IMR-90 (cell line): ENCODE data around the gene GLDC. TPM values are rescaled to one million over a fixed set of nuclear protein-coding genes. Genes with fewer than 3 reads are reported as not detected.

Experiments used
- ATAC-seq: fragments of 200-7000 bp; cut with Tn5 transposase; 2 replicates; pipeline ENCODE4 v1.9.1; 2020; ENCODE audit warnings: low read depth, mild to moderate bottlenecking, moderate library complexity
- BruUV-seq: library from RNA; stranded (reverse); fragments of 400-500 nt; replicated peaks from 2 replicates; lab custom pipeline; 2021; lab: Mats Ljungman, UMichigan
- CTCF ChIA-PET: fragments of 300-600 bp; formaldehyde crosslinking; extraction: SDS; loops from one replicate; lab custom pipeline; 2021; ENCODE audit warnings: antibody characterized with exemption; lab: Yijun Ruan, JAX
- POLR2A ChIA-PET: fragments of 300-600 bp; sonication (Branson Sonifier 250); formaldehyde crosslinking; loops from one replicate; lab custom pipeline; 2022; ENCODE audit warnings: antibody characterized with exemption; ENCODE audit not compliant: unreplicated experiment; lab: Charles Lee
- DNase-seq: peaks from one replicate; pipeline ENCODE4 v3.0.0; 2013
- H2AFZ ChIP-seq: replicated peaks from 2 replicates; pipeline ENCODE3; 2013; ENCODE audit warnings: low read length, mild to moderate bottlenecking; ENCODE audit not compliant: poor library complexity
- H2AK5ac ChIP-seq: 2 replicates; pipeline ENCODE4 v1.6.1; 2013; ENCODE audit warnings: low read depth, low read length, inconsistent platforms
- H2AK9ac ChIP-seq: replicated peaks from 2 replicates; pipeline ENCODE3; 2013; ENCODE audit warnings: mild to moderate bottlenecking, low read depth, low read length, moderate library complexity; ENCODE audit not compliant: poor library complexity
- H2BK120ac ChIP-seq: 2 replicates; pipeline ENCODE4 v1.6.1; 2013; ENCODE audit warnings: low read depth, low read length, inconsistent platforms
- H2BK15ac ChIP-seq: 3 replicates; pipeline ENCODE4 v1.6.1; 2013; ENCODE audit warnings: low read depth, low read length, inconsistent platforms
- H2BK20ac ChIP-seq: 2 replicates; pipeline ENCODE4 v1.6.1; 2013; ENCODE audit warnings: low read depth, mild to moderate bottlenecking, inconsistent platforms, low read length, moderate library complexity
- H2BK5ac ChIP-seq: 2 replicates; pipeline ENCODE4 v1.6.1; 2013; ENCODE audit warnings: mild to moderate bottlenecking, low read depth, low read length, inconsistent platforms; ENCODE audit not compliant: poor library complexity, severe bottlenecking
- H3K14ac ChIP-seq: replicated peaks from 2 replicates; pipeline ENCODE4 v1.6.1; 2013; ENCODE audit warnings: low read depth, low read length, inconsistent platforms
- H3K18ac ChIP-seq: 2 replicates; pipeline ENCODE4 v1.6.1; 2013; ENCODE audit warnings: low read depth, low read length, control low read depth
- H3K23ac ChIP-seq: 2 replicates; pipeline ENCODE4 v1.6.1; 2013; ENCODE audit warnings: low read depth, low read length, inconsistent platforms
- H3K27ac ChIP-seq: 2 replicates; pipeline ENCODE4 v1.5.1; 2013; ENCODE audit warnings: mild to moderate bottlenecking, control low read depth, low read length; ENCODE audit not compliant: insufficient read depth
- H3K27me3 ChIP-seq: 2 replicates; pipeline ENCODE4 v1.6.1; 2013; ENCODE audit warnings: low read length; ENCODE audit not compliant: control insufficient read depth, insufficient read depth
- H3K36me3 ChIP-seq: 2 replicates; pipeline ENCODE4 v1.6.1; 2013; ENCODE audit warnings: low read length, mixed read lengths; ENCODE audit not compliant: control insufficient read depth, insufficient read depth
- H3K4ac ChIP-seq: 2 replicates; pipeline ENCODE4 v1.6.1; 2013; ENCODE audit warnings: low read depth, low read length, inconsistent platforms
- H3K4me1 ChIP-seq: 2 replicates; pipeline ENCODE4 v1.6.1; 2013; ENCODE audit warnings: low read length, mixed read lengths; ENCODE audit not compliant: control insufficient read depth, insufficient read depth
- H3K4me2 ChIP-seq: 2 replicates; pipeline ENCODE4 v1.6.1; 2013; ENCODE audit warnings: low read depth, mild to moderate bottlenecking, control low read depth, low read length, moderate library complexity
- H3K4me3 ChIP-seq: 2 replicates; pipeline ENCODE4 v1.5.1; 2013; ENCODE audit warnings: low read depth, mild to moderate bottlenecking, control low read depth, low read length, moderate library complexity; ENCODE audit not compliant: insufficient read depth
- H3K56ac ChIP-seq: 2 replicates; pipeline ENCODE4 v1.6.1; 2013; ENCODE audit warnings: low read length, inconsistent platforms; ENCODE audit not compliant: insufficient read depth; ENCODE audit errors: extremely low read depth
- H3K79me1 ChIP-seq, 2 experiments: 2 replicates each; pipeline ENCODE4 v1.6.1; 2013; ENCODE audit warnings: low read length in 2 of 2, inconsistent platforms in 1 of 2, low read depth in 1 of 2
- H3K9ac ChIP-seq: 2 replicates; pipeline ENCODE4 v1.6.1; 2013; ENCODE audit warnings: low read depth, low read length, control low read depth
- H3K9me1 ChIP-seq: 2 replicates; pipeline ENCODE4 v1.6.1; 2013; ENCODE audit warnings: low read length, inconsistent platforms; ENCODE audit not compliant: insufficient read depth
- H3K9me3 ChIP-seq: 2 replicates; pipeline ENCODE4 v1.6.1; 2013; ENCODE audit warnings: low read length; ENCODE audit not compliant: control insufficient read depth, insufficient read depth
- H4K20me1 ChIP-seq: 2 replicates; pipeline ENCODE4 v1.6.1; 2013; ENCODE audit warnings: low read length, inconsistent platforms; ENCODE audit not compliant: insufficient read depth
- H4K5ac ChIP-seq: 2 replicates; pipeline ENCODE4 v1.6.1; 2013; ENCODE audit warnings: mild to moderate bottlenecking, low read depth, low read length, control low read depth
- H4K8ac ChIP-seq, 2 experiments: 2 replicates each; pipeline ENCODE4 v1.6.1; 2013; ENCODE audit warnings: low read depth in 2 of 2, low read length in 2 of 2, control low read depth in 1 of 2, inconsistent platforms in 1 of 2
- H4K91ac ChIP-seq: 2 replicates; pipeline ENCODE4 v1.6.1; 2013; ENCODE audit warnings: low read depth, low read length, inconsistent platforms; ENCODE audit not compliant: insufficient read depth
- FOS ChIP-seq: fragments of 150-350 bp; IDR thresholded peaks from 2 replicates; pipeline ENCODE4 v1.6.1; 2016; ENCODE audit warnings: low read depth, low read length
- WGBS, 2 experiments: methylation state at CpG; one replicate each; pipeline versions ENCODE4 v1.1.5 to v1.1.7; 2013; ENCODE audit warnings: missing lambda C conversion rate in 2 of 2; ENCODE audit not compliant: insufficient read length in 1 of 2; ENCODE audit errors: extremely low coverage in 2 of 2; 5-methylcytosine and 5-hydroxymethylcytosine counted together
- dilution Hi-C: fragments of 300-500 bp; cut with HindIII; formaldehyde crosslinking; loops from one replicate; pipeline ENCODE4 v1.14.3; 2018; ENCODE audit warnings: low sequenced_read_pairs; ENCODE audit not compliant: unreplicated experiment
- in situ Hi-C: fragments of 300-500 bp; cut with MboI; formaldehyde crosslinking; loops from 3 replicates; pipeline ENCODE4 v1.14.3; 2019; ENCODE audit warnings: low sequenced_read_pairs, inconsistent platforms, mixed read lengths
- intact Hi-C: fragments of 100-400 bp; cut with micrococcal nuclease; formaldehyde crosslinking; loops from 2 replicates; pipeline ENCODE4 v1.10.0; 2022
- polyA plus RNA-seq, 3 experiments: library from polyadenylated mRNA; depleted of rRNA; stranded (reverse); fragments of >200 nt; gene quantifications; 2 replicates each; pipeline ENCODE4 v1.2.3, GENCODE V29; 2012; ENCODE audit warnings: low replicate concordance in 1 of 3
- total RNA-seq: library from RNA; depleted of rRNA; stranded (reverse); fragments of >200 nt; gene quantifications from 2 replicates; pipeline ENCODE4 v1.2.3, GENCODE V29; 2012
- TF ChIP-seq, protein P1 (sequence below): conservative IDR thresholded peaks from 2 replicates; pipeline ENCODE4 v1.5.1; 2012; ENCODE audit warnings: mild to moderate bottlenecking, low read depth, low read length, improper control_type of control experiment
- TF ChIP-seq, protein P2 (sequence below): fragments of 150-350 bp; IDR thresholded peaks from 2 replicates; pipeline ENCODE4 v1.6.1; 2017; ENCODE audit warnings: mild to moderate bottlenecking, antibody characterized with exemption, low read length, low read depth

The GLDC gene
- total and polyA plus RNA-seq, 2 of the 4 experiments (the other 2 are of a cell fraction), result 0.36 to 0.50 TPM

DNA sequence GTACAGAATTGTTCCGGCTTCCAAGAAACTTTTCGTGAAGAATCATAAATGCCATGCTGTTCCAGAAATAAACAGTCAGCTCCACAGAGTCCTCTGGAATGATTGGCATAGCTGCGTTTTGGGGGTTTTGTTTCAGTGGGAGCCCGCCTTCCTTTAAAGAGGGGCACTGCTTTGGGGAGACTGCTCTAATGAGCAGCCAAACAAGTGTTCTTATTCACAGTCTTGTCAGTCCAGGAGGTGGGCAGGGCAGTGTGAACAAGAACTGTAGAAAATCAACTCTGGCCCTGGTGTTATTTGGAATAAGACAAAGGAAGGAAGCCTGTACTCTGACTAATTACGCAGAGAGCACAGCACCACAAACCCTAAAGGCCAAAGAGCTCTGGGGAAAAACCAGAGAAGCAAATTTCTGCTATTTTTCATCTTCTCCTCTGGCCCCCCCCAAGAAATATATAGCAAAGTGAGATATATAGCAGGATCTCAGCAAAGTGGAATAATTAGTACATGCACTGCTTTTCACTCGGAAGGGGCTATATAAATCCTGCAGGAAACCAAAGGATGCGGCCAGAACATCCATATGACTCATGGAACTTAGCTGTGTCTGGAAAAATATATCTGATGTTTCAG, 92.9 kb downstream of the GLDC start:
- Histone ChIP-seq H3K4me1 (peaks cover 9% of the 10 kb centered on the region), H2BK20ac (no peak overlapping the region), H2AK5ac (0 out of 2 replicates have a peak overlapping the region, but pooled peaks have one; percentile 60), H3K9ac (no peak overlapping the region), H3K9me1 (peaks cover 5% of the 10 kb centered on the region; the same call in 1 of the 2 replicates), H4K91ac (no peak overlapping the region), H3K9me3 (no peaks in the 10 kb centered on the region), H4K5ac (peak overlapping the region; percentile 9), H2BK5ac (peak overlapping the region; percentile 73), H3K4ac (no peak overlapping the region), H3K4me2 (peak overlapping the region; percentile 83), H4K8ac (peak overlapping the region in 1 of 2 experiments; percentile 66; a peak in 2 of 4 replicates), H3K27me3 (no peaks in the 10 kb centered on the region), H3K14ac (no peak overlapping the region), H3K18ac (peak overlapping the region; percentile 25; the same call in 1 of the 2 replicates), H2BK120ac (0 out of 2 replicates have a peak overlapping the region, but pooled peaks have one; percentile 7), H3K56ac (no peak overlapping the region), H4K20me1 (peaks cover 7% of the 10 kb centered on the region), H3K36me3 (no peaks in the 10 kb centered on the region), H3K23ac (no peak overlapping the region), H2AK9ac (no peak overlapping the region), H2BK15ac (no peak overlapping the region), H3K27ac (peak overlapping the region; percentile 61), H3K4me3 (no peak overlapping the region), H3K79me1 (no peaks in the 10 kb centered on the region), H2AFZ (peak overlapping the region; percentile 9)
- BruUV-seq, result no TSS peak
- 0 out of 2 replicates have a peak, but pooled peaks have one; percentile 15 for TF ChIP-seq FOS
- TF ChIP-seq, protein P1, sequence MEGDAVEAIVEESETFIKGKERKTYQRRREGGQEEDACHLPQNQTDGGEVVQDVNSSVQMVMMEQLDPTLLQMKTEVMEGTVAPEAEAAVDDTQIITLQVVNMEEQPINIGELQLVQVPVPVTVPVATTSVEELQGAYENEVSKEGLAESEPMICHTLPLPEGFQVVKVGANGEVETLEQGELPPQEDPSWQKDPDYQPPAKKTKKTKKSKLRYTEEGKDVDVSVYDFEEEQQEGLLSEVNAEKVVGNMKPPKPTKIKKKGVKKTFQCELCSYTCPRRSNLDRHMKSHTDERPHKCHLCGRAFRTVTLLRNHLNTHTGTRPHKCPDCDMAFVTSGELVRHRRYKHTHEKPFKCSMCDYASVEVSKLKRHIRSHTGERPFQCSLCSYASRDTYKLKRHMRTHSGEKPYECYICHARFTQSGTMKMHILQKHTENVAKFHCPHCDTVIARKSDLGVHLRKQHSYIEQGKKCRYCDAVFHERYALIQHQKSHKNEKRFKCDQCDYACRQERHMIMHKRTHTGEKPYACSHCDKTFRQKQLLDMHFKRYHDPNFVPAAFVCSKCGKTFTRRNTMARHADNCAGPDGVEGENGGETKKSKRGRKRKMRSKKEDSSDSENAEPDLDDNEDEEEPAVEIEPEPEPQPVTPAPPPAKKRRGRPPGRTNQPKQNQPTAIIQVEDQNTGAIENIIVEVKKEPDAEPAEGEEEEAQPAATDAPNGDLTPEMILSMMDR, result no peak
- TF ChIP-seq, protein P2, sequence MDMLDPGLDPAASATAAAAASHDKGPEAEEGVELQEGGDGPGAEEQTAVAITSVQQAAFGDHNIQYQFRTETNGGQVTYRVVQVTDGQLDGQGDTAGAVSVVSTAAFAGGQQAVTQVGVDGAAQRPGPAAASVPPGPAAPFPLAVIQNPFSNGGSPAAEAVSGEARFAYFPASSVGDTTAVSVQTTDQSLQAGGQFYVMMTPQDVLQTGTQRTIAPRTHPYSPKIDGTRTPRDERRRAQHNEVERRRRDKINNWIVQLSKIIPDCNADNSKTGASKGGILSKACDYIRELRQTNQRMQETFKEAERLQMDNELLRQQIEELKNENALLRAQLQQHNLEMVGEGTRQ, result no peak
- in situ Hi-C loops (no loop called here), intact Hi-C loops (no loop called here), dilution Hi-C loops (no loop called here)
- POLR2A ChIA-PET, result no interaction called here
- ATAC-seq (peak; percentile 72), DNase-seq (peak; percentile 56)
- 0% methylated on average over 2 of the region's 7 CpGs; no CpG with 5 or more reads in 1 of the 2 experiments for WGBS, 2 experiments
- CTCF ChIA-PET, result interaction anchor here (0.6 kb wide), 1 partner anchor 28 kb away, joined by 4 read pairs; no protein-coding TSS in a partner anchor
